NOMO-1 (cell line): ENCODE data around the gene ANKRD6.
"Not testable (repeated sequence)": the region's sequence is repeated elsewhere in the genome, so short reads cannot be mapped to it uniquely, and the experiment has no call there.

ENCODE experiments used
- DNase-seq, 2 experiments: peaks; one replicate each; lab custom pipeline; 2025; ENCODE audit not compliant: unreplicated experiment in 2 of 2; lab: John Stamatoyannopoulos, UW

The ANKRD6 gene

DNA sequence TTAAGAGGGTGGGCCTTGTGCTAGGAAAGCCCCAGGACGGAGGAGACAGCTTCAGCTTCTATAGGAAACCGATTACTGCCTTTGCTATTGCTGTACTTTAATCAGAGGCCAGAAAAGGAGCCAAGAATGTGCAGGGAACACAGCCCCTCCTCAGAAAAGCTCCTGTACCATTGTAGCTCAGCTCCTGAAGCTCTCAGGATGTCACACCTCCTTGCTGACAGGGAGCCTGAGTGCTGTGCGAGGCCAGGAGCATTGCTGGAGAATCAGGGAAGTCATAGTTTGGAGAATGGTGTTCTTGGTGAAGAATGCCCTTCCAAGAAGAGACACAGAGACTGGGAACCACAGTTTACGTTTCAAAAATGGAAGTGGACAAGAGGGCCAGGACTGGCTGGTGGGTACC is 158.8 kb downstream of the ANKRD6 start:
- no peak for DNase-seq

DNA sequence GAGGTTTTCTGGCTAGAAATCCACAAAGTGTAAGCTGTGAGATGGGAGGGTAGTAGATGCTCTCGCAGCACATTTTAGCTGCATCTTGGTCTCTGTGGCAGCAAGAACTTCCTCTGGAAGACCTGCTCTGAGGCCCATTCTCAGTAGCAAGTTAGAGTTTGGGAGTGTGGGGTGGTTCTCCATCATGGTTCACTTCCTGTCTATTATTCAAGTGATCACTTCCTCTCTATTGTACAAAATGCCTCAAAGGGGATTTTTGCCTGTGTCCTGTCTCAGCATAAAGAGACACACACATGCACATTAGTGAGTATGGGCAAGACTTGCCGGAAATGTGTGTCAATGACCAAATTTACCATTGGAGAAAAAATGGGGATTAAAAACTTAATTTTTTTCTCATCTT is 163.1 kb downstream of the ANKRD6 start:
- DNase-seq = peak; percentile 47 to 73

DNA sequence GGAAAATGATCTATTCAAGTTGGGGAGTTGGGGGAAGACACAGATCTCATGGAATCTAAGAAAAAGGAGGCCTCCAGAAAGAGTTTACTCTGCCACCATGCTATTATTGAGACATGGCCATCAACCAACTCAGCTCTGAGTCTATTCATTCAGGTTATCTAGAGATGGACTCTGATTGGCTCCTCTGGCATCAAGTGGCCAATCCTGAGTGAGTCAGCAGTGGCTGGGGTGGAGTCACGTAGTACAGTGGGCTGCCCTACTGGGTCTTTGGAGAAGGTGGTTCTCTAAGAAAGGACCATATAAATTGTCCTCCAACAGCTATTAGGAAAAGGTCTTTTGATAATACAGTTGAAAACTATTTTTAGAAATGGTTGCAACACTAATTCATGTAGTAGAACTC is 163.5 kb downstream of the ANKRD6 start:
- no peak for DNase-seq

DNA sequence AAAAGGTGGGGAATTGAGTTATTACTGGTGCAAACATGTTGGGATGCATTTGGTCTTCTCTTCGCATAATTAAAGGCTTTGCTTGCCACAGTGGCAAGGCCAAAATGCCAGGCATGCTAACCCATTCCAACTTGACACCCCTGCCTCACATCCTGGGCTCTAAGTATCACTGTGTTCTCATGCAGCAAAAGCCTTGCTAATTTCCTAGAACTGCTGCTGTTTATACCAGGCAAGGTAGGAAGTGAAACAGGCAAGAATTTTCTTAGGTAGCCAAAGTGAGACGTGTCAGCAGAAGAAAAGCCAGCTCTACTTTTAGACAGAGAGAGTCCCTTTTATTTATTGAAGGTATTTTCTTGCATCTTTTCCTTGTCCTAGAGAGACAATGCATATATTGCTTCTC is 164.4 kb downstream of the ANKRD6 start:
- DNase-seq = peak in 1 of 2 experiments; percentile 24

DNA sequence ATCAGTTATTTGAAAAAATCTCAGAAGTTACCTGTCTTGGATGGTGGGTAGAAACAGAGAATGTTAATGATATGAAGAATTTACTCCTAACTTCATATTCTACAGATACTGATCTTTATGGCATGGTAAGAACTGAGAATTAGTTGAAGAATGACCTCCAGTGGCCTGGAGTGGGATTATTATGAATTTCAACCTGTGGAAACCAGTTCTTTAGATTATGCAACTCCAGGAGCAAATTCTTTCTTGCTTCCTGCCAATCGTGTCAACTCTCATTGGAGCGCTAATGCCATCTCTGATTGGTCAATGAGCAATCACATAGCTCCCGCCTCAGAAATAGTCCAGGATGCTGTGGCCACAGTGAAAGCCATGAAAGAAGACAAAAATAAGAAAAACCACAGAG is 165.0 kb downstream of the ANKRD6 start:
- peak; percentile 3 to 47 for DNase-seq

DNA sequence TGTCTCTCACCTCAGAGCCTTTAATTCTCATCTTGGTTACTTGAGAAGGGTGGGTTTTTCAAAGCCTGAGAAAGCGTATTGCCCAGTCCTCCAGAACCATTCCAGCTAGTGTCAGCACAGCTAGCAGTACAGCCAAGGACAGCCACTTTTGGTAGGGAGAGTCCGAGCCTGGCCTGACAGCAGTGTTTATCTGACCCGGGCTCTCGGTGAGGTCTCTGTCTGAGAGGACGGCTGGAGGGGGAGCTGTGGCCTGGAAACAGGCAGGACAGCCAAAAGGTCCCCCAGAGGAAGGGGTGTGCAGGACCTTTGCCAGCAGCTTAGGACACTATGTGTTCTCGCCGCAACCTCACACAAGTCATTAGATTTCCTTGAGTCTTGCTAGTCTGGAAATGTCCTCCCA is 166.8 kb downstream of the ANKRD6 start:
- DNase-seq = no peak

DNA sequence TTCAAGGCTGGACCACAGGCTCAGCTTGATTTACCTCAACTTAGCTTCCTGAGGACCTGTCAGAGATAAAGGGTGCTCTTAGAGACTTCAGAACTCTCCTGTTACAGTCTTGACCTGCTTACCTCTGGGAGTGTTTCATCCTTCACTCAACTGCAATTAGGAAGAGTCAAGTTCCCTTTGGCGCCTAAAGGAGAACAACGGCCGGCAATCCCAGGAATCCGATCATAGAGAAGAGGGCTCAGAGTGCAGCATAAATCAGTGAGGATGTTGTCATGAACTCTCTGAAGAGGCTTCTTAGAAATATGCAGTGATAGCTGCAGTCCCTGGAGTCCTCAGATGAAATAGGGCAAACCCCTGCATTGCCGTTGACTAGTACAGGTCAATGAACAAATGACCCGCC is 169.2 kb downstream of the ANKRD6 start:
- no peak for DNase-seq

DNA sequence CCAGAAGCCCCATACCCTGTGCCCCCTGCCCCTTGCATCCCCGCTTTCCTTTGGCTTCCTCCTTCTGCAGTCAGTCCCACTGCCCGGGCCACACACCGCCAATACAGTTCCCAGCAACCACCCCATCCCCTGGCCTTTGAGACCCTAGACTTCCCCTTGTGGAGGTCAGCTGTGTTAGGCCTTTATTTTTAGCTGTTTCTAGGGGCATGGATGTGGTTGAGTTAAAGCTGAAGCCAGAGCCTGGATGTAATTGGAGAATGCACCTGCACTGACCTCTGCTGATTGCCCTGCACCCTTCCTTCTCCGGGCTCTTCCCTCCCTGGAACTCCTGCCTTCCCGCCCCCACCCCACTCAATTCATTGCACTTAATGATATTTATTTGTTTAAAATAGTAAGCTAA is 171.7 kb downstream of the ANKRD6 start:
- DNase-seq = no peak

DNA sequence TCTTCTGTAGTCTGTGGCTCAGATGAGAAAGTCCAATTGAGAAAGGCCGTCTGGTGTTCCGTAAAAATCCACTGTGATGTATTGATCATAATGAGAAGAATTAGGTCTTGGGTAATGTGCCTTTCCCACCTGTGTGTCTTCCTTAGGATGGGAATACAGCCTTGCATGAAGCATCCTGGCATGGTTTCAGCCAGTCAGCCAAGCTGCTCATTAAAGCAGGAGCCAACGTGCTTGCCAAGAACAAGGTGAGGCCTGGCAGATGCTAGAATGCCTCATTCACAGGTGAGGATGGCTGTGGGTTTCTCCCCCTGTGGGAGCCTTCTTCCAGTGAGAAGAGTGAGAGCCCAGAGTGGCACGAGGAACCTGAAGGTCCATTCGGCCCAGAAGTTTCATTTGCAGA is 172.9 kb downstream of the ANKRD6 start:
- no peak for DNase-seq

DNA sequence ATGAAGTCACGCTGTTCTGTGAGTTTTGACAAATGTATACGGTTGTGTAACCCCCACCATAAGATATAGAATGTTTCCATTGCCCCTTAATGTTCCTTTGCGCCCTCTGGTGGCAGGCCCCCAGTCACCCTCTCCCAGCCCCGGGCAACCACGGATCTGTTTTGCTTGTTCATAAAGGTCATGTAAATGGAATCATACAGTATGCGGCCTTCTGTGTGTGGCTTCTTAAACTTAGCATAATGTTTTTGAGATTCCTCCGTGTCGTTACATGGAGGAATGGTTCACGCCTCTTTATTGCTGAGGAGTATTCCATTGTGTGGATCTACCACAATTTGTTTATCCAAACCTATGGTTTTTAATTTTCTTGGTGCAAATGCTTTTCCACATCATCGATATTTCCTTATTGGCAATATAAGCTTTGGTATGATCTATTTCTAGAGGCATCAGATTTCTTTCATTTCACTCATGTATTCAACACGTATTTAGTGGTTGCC is 177.2 kb downstream of the ANKRD6 start:
- peak; percentile 49 for DNase-seq

DNA sequence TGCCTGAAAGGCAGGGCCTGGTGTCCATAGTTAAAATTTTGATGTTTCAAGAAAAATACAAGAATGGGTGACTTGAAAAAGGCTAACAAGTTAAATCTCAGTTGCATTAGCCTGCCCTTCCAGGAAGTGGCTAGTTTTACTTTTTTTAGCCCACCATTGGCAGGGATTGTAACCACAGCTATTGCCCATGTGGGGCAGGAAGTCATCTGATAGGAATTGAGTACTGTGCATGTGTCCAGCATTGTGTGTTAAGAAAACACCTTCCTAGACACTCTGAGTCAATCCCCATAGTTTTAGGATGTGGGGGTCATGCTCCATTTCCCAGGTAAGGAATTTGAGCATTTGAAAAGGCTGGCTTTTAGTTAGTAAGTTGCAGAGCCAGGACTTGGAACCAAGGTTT is 178.7 kb downstream of the ANKRD6 start:
- peak; percentile 2 to 41 for DNase-seq

DNA sequence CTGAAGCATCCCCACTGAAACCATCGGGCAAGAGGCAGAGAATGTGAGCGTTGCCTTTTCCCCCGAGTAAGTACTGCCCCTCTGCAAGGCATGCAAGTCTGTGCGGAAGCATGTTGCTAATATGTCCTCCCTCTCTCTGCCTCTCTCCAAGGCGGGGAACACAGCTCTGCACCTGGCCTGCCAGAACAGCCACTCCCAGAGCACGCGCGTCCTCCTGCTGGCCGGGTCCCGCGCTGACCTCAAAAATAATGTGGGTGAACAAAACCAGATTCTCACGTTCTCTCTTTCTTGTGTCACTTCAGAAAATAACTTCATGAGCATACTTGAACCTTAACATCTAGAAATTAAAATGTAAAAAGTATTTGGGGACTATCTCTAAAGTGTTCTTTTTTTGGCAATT is 179.2 kb downstream of the ANKRD6 start:
- no peak for DNase-seq

DNA sequence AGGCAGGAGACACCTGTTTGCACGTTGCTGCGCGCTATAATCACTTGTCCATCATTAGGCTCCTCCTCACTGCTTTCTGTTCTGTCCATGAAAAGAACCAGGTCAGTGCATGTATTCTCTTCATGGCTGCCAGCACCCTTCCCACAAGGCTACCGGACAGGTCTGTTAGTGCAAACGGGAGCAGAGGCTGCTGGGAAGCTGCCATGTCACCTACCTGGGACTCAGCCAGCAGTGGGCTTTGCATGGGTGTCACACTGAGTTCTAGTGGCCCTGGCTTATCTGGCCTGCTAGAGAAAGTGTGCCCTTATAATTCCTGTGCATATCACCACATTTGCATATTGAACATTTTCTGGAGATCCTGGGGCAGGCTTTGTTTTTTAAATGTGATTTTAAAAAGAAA is 180.8 kb downstream of the ANKRD6 start:
- no peak for DNase-seq

DNA sequence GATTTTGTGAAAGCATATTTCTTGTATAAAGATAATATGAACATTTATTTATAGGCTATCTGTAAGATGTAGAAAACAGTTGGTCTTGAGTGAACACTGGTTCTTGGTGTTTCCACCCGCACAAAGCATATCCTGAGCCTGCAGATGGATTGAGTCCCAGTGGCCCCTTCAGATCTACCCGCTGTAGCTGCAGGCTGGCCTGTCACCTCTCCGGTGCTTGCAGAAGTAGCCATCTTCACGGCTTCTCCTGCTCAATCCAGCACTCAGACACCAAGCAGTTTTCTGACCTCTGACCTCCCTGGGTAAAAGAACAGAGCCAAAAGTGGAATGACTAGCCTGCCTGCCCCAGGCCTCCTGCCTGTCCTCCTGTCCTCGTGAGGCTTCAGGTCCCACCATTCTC is 182.9 kb downstream of the ANKRD6 start:
- DNase-seq = no peak

DNA sequence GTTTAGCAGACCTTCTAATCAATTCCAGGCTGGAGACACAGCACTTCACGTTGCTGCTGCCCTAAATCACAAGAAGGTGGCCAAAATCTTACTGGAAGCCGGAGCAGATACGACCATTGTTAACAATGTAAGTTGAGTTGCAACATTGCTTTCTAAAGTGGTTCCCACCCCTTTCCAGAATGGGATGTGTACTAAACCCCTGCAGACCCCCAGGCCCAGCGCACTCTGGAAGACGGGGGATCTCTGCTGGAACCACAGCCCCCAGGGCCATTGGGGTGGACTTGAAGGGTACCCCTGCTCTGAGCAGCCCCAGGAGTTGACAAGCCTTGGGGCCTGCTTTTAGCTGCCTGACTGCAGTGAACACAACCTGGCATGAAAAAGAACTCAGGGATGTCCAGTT is 183.6 kb downstream of the ANKRD6 start:
- no peak for DNase-seq

DNA sequence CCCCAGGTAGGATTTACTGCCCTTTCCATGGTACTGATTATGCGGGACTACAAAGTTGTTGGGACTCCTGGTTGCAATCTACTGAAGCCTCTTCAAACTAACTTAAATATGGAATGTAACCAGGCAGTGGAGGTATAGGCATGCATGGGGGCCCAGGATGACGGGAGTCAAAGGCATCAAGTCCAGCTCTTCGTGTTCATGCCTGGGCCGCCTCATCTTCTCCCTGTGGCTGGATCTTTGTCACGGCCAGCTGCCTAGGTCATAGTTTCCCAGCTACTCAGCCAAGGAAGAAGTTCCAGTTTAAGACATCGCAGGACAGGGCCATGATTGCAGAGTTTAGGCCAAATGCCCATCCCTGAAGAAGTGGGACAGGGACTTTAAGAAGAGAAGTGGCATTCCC is 185.1 kb downstream of the ANKRD6 start:
- no peak for DNase-seq

DNA sequence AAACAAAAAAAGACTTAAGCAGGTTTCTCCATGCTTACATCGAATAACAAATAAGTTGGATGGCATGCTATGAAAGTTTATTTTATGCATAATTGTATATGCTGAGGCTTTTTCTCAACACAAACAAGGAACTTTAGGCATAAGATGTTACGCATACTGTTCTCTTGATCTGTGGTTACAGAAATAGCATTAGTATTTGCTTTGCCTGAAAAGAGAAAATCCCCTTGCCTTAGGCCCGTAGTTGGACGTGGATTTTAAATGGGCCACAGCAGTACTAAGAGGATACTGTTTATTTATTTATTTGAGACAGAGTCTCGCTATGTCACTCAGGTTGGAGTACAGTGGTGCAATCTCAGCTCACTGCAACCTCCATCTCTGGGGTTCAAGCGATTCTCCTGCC is 186.6 kb downstream of the ANKRD6 start:
- DNase-seq = no peak

DNA sequence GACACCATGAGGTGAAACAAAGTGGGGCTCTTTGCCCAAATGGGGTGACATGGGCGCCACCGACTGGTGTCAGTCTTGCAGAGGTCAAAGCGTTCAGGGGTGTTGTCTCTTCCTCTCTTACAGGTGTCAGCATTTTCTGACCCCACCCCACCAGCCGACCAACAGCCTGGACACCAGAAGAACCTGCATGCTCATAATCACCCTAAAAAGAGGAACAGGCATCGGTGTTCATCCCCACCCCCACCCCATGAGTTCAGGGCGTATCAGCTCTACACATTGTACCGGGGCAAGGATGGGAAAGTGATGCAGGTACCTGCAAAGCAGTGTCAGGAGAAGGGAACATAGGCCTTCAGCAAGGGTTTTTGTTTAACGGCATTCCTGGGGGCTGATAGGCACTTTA is 190.8 kb downstream of the ANKRD6 start:
- DNase-seq = no peak

DNA sequence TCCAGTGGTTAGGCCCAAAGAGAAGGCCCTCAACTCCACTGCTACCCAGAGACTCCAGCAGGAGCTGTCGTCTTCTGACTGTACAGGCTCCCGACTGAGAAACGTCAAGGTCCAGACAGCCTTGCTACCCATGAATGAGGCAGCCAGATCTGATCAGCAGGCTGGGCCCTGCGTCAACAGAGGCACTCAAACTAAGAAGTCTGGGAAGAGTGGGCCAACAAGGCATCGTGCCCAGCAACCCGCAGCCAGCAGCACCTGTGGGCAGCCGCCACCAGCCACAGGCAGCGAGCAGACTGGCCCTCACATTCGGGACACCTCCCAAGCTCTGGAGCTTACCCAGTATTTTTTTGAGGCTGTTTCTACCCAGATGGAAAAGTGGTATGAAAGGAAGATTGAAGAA is 197.5 kb downstream of the ANKRD6 start:
- no peak for DNase-seq

DNA sequence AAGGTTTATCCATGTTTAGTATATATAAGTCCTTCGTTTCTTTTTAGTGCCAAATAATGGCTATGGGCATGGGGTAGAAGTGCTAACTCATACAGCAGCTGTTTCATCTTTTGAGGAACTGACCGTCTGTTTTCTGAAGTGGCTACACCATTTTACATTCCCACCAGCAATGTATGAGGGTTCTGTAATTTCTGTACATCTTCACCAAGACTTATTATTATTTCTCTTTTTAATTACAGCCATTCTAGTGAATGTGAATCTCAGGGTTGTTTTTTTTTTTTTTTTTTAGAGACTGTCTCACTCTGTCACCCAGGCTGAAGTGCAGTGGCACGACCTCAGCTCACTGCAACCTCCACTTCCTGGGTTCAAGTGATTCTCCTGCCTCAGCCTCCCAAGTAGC is 203.5 kb downstream of the ANKRD6 start:
- DNase-seq = not testable (repeated sequence)

DNA sequence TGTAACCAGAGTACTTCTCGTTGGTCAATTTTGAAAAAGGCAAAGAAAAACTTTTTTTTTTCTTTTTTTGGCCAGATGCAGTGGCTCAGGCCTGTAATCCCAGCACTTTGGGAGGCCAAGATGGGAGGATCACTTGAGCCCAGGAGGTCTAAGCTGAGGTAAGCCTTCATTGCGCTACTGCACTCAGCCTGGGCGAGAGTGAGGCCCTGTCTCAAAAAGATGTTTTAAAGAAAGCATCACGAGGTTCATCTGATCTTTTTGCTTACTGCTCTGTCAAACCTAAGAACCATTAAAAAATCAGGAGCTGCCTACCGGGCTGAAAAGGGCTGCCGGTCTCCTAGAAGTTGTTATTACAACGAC is 205.0 kb downstream of the ANKRD6 start:
- no peak for DNase-seq

DNA sequence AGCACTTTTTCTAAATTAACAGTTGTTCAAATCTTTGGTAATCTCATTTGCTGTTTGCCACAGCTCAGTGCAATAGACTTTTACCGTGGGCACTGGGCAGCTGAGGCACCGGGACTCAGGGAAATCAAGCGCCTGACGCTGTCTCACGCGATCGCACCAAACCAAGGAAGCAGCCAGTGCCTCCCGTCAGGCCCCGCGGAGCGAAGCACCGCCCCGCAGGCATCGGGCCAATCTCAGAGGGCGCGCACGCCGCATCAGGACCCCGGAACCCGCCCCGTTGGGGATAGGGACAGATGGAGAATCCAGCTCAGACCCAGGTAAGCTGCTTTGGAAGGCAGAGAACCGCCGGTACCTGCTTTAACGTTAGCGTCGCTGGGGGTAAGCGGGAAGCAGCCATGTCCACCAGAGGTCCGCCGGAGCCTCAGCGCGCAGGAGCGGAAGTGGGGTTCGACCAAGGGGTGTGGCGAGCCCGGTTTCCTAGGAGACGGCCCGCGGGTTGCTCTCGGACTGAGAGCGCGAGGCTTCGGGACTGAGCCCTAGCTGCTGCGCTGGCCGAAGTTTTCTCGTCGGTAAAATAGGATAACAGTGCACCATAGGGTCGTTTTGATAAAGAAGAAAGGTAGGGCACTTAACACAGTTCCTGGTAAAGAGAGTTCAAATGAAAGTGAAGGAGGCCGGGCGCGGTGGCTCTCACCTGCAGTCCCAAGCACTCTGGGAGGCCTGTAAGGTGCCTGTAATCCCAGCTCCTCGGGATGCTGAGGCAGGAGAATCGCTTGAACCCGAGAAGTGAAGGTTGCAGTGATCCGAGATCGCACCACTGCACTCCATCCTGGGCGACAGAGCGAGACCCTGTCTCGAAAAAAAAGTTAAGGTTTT is 205.6 kb downstream of the ANKRD6 start, which contains the start of gene LYRM2:
TSS of gene LYRM2 (minus strand) at position 428 of the 876 bp plus-strand sequence. CDS start at position 397, 31 bp downstream.
- peak; percentile 87 to 91 for DNase-seq

DNA sequence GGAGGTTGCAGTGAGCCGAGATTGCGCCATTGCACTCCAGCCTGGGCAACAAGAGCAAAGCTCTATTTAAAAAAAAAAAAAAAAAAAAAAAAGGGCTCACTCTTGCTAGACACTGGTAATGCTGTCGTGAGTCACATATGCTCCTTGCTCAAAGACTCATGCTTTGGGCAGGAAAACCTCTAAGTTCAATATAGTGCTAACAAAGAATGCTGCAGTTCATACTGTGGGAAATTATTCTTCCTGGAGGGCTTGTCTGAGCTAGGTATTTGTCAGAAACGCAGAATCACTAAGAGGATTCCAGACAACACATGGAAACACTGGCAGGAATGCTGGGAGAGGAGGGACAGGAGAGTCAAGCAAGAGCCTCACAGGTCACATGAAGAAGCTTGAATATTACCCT is 207.9 kb downstream of the ANKRD6 start:
- no peak for DNase-seq
